GM21381 (cell line): Measurements from ENCODE around the gene TRAPPC3L.
A peak's percentile ranks its signal among the peaks of the same experiment; 100 is the strongest.

Experiments used
- ATAC-seq: cut with Tn5 transposase; IDR thresholded peaks from one replicate; pipeline ENCODE4 v1.9.1; 2021; ENCODE audit warnings: mild to moderate bottlenecking, moderate library complexity; ENCODE audit not compliant: unreplicated experiment

TRAPPC3L gene

GRCh38 chr6:116545651-116546050, at the start of gene TRAPPC3L:
TRAPPC3L (minus strand) TSS chr6:116545684; CDS start chr6:116545514, 170 bp downstream.
- no peak for ATAC-seq

GRCh38 chr6:116595247-116595646, 49.8 kb upstream of the TRAPPC3L start:
- ATAC-seq, result no peak

GRCh38 chr6:116586738-116587137, 41.3 kb upstream of the TRAPPC3L start:
- no peak for ATAC-seq

DNA sequence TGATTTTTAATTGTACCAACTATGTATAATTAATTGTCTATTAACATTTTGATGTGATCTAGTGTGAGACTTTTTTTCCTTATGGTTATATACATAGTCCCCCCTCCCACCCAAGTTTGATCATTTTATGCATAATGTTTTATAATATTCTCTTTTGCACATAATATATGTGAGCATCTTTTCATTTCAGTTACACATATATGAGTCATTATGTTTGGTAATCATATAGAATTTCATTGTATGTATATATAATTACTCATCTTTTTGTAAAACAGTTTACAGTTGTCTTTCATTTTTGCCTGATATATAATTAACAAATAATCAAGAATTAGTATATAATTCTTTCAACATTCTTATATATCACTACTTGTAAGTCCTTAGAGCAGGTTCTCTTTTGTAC, 40.8 kb upstream of the TRAPPC3L start:
- ATAC-seq, result no peak

- no peak for ATAC-seq
Observed at GRCh38 chr6:116580198-116580597, 34.7 kb upstream of the TRAPPC3L start.

- no peak for ATAC-seq
Observed at GRCh38 chr6:116579143-116579542, 33.7 kb upstream of the TRAPPC3L start.

- no peak for ATAC-seq
Observed at GRCh38 chr6:116578335-116578734, 32.9 kb upstream of the TRAPPC3L start.

- ATAC-seq, result no peak
Observed at GRCh38 chr6:116577486-116577885, 32.0 kb upstream of the TRAPPC3L start.

DNA sequence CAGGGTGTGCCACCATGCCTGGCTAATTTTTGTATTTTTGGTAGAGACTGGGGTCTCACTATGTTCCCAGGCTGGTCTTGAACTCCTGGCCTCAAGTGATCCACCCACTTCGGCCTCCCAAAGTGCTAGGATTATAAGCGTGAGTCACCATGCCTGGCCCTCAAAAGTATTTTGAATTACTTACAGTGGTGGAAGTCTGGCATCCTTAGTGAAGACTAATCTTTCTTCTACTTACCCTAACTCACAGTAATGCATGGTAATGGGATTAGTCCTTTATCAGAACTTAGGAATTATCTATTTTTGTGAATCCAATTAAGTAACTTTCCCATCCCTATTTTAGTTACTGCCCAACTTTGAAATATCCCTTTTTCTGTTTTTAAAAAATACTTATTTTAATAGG, 29.7 kb upstream of the TRAPPC3L start:
- no peak for ATAC-seq

DNA sequence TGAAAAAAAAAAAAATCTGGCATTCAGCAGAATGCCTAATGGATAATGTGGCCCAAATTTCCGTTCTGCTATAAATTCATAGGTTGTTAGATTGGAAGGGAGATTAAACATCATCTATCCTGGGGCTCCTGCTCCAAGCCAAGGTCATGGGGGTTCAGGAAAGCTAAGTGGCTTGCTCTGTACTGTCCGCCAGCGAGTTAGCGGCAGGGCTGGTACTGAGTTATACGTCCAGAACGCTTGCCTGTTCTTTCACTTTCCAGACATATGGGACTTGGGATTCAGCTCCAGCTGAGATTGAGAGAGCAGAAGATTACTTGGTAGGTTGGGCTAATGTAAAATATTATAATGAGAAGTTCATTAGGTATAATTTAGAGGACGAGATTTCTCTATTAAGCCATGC, 26.7 kb upstream of the TRAPPC3L start:
- no peak for ATAC-seq

GRCh38 chr6:116571683-116572000, 26.2 kb upstream of the TRAPPC3L start:
- ATAC-seq, result no peak

DNA sequence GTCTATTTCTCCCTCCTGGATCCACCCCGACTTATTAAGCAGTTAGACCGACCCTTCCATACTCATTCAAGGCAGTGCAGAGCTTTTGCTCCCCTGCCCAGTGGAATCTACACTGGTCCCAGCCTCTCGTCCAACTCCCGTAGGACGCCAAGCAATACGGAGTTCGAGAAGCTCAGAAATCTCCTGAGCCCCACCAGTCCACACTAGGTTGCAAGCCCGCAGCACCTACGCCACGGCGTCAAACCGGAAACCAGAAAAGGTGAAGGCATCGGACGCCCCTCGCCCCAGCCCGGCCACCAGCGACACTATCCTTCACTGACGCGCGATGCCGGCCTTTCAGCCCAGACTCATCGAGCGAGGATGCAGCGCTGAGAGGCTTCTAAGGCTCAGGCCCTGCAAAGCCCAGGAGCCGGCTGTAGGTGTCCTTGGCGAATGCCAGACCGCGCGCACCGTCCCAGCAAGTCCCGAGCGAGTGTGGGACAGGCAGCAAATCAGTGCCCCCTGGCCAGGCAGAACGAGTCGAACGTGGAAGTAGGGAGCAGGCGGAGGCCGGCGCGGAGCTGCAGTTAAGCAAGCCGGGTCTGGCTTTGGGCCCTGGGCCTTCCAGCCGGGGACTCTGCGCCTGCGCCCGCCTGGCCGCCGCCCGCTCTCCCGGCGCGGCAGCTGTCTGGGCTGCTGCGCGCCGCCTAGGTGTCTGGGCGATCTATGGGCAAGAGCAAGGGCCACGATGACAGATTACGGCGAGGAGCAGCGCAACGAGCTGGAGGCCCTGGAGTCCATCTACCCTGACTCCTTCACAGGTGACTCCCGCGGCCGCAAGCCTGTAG, 25.6 kb upstream of the TRAPPC3L start, which contains the start of gene RWDD1:
TSS of gene RWDD1 (plus strand) at position 649 of the 827 bp plus-strand sequence. CDS start at position 728, 79 bp downstream.
- ATAC-seq, result peak; percentile 95

DNA sequence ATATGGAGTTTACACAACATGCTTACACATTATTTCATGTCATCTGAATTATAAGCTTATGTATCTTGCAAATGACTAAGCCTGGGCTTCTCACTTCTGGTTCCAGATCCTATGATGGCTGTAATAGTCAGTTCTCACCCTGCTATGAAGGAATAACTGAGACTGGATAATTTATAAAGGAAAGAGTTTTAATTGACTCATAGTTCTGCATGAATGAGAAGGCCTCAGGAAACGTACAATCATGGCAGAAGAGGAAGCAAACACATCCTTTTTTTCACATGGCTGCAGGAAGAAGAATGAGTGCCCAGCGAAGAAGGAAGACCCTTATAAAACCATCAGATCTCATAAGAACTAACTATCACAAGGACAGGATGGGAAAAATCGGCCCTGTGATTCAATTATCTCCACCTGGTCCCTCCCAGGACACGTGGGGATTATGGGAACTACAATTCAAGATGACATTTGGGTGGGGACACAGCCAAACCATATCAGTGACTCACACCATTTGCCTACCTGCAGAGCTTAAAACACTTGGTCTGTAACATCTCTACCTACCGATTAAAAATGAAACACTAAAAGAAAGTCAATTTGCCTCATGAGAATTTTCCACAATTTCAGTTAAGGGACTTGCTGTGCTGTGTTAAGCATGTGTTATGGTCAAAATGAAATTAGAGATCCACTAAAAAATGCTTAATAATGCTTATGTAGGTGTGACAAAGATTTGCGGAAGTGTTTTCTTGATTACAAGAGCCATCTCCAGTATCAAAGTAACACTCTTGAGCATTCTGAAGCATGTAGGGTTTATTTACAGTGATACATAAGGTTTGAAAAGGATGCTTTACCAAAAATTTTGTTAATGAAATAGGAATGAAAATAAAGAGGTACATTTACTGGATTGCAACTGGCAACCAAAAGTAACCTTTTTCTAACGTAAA, 23.6 kb upstream of the TRAPPC3L start:
- ATAC-seq, result no peak

DNA sequence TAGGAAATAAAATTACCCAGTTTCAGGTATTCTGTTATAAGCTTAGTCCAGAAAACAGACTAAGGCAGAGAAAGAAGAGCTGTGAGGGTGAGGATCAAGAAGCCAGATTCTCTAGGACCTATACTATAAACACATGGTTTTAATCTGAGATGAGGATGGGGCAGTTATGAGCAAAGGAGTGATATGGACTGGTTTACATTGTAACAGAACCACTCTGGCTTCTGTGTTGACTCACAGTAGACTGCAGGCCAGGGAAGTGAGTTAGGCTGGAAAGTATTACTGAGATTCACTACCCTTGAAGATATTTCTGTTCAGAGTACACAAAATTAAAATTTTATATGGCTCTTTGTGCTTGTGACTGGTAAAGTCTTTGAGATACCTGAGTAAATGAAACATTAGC, 22.6 kb upstream of the TRAPPC3L start:
- ATAC-seq, result no peak

GRCh38 chr6:116564921-116565872, 19.7 kb upstream of the TRAPPC3L start:
- no peak for ATAC-seq

GRCh38 chr6:116564311-116564710, 18.8 kb upstream of the TRAPPC3L start:
- no peak for ATAC-seq

GRCh38 chr6:116563830-116564229, 18.3 kb upstream of the TRAPPC3L start:
- ATAC-seq, result no peak

DNA sequence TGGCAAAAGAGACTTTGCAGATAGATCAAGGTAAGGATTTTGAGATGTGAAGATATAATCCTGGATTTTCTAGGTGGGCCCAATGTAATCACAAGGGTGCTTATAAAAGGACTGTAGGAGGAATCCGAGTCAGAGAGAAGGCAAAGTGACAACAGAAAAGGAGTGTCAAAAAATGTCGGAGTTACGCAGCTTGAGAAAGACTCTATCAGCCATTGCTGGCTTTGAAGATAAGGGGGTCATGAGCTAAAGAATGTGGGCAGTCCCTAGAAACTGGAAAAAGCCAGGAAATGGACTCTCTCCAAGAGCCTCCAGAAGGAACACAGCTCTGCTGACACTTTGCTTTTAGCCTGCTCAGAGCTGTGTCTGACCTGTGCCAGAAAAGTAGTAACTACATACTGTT, 17.1 kb upstream of the TRAPPC3L start:
- ATAC-seq, result no peak

GRCh38 chr6:116562019-116562403, 16.5 kb upstream of the TRAPPC3L start:
- ATAC-seq, result no peak

GRCh38 chr6:116561377-116562018, 16.0 kb upstream of the TRAPPC3L start:
- ATAC-seq, result no peak
